GM21529 (cell line): ENCODE data around the gene SMPD4.
"Not testable (repeated sequence)": the region's sequence is repeated elsewhere in the genome, so short reads cannot be mapped to it uniquely, and the experiment has no call there.

Source experiments
- ATAC-seq: cut with Tn5 transposase; IDR thresholded peaks from one replicate; pipeline ENCODE4 v1.9.1; 2021; ENCODE audit not compliant: unreplicated experiment

SMPD4 gene

DNA sequence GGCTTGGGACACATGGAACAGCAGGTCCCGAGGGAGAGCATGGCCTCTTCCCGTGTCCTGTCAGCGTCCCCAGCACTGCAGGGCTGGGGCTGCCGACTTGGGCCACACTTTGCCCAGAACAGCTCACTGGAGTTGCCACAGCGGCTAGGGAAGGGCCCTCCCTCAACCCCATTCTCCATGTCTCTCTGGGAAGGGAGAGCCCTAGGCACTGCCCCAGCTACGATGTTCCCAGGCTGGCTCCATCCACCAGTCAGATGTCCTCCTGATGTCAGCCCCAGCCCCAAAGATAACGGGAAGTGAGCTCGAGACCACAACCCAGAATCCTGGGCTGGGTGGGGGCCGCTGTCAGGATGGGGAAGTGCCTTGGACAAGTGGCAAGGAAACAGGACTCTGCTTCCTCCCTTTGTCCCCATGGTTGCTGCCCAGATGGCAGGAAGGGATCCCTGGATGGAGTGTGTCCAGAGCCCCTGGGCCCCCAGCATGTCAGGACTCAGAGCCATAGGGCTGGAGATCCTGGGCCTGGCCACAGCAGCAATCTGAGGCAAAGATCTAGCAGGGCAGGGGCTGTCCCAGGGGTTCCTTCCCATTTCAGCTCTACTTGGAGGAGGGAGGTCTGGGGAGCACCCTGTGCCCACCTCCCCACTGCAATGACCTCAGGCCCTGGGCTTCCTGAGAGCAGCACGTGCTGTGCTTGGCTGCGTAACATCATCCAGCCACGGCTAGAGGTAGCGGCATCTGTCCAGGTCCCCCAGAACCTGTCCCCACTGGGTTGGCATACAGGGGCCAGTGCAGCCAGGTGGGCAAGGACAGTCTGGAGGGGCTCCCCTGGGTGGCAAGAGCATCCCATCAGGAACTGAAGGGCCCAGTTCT is 38.8 kb downstream of the SMPD4 start:
- ATAC-seq: not testable (repeated sequence)

DNA sequence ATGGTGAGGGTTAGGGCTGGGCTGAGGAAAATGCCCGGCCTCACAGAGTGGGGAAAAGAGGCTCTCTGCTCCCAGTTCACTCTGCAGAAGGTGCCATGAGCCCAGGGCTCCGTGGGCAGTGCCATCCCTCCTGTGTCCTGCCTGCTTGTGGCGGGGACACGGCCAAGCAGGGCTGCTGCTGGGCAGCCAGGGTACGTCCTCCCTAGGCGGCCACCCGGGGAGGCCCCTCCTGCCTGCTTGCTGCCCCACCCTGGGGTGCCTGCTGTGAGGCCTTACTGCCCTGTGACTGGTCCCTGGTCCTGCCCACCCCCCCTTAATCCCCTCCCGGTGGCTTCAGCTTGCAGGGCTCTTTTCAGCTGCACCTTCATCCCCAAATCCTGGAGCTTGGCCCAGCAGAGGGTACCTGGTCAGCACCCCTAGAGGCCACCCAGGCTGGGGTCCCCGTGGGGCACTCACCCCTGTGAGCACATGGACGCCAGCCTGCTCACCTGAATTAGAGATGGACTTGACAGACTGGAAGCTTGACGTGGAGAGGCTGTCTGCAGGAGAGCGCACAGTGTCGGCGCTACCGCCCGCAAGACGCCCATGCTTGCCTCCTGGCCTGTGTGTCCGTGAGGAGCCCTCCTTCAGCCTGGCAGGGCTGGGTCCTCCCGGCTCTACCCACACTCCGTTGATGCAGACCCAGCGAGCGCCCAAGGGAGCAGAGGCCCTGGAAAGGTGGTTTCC is 39.6 kb downstream of the SMPD4 start:
- not testable (repeated sequence) for ATAC-seq

DNA sequence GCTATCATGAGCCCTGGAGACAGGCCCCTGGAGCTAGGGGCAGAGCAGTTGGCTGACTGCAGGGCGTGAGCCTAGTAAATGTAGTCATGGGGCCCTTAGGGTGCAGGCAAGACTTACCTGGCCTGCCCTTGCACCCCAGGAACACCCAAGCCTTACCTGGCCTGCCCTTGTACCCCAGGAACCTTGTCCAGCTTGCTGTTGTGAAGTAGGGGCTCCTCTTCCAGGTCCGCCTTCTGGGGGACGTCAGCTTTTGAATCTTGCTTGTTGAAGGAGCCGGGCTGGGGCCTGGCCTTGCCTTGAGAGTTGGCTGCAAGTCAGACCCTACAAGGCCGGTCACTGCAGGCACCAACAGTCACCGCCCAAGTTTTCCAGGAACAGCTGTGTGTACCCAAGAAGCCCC is 40.4 kb downstream of the SMPD4 start:
- not testable (repeated sequence) for ATAC-seq

DNA sequence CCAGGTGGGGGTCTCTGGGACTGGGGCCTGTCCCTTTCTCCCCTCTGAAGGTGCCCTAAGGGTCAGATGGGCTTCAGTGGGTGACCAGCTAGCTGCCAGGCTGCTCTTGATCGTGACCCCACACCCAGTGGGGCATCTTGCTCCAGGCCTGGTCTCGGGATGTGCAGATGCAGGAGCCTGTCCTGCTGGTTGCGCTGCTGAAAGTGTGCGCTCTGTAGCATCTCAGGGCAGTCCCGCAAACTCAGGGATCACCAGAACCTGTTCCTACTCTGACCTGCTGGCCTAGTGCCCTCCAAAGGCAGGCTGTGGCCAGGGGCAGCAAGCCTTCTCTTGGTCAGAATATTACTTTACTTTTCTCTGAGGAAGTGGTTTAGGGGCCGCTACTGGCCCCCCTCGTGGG is 40.9 kb downstream of the SMPD4 start:
- not testable (repeated sequence) for ATAC-seq

DNA sequence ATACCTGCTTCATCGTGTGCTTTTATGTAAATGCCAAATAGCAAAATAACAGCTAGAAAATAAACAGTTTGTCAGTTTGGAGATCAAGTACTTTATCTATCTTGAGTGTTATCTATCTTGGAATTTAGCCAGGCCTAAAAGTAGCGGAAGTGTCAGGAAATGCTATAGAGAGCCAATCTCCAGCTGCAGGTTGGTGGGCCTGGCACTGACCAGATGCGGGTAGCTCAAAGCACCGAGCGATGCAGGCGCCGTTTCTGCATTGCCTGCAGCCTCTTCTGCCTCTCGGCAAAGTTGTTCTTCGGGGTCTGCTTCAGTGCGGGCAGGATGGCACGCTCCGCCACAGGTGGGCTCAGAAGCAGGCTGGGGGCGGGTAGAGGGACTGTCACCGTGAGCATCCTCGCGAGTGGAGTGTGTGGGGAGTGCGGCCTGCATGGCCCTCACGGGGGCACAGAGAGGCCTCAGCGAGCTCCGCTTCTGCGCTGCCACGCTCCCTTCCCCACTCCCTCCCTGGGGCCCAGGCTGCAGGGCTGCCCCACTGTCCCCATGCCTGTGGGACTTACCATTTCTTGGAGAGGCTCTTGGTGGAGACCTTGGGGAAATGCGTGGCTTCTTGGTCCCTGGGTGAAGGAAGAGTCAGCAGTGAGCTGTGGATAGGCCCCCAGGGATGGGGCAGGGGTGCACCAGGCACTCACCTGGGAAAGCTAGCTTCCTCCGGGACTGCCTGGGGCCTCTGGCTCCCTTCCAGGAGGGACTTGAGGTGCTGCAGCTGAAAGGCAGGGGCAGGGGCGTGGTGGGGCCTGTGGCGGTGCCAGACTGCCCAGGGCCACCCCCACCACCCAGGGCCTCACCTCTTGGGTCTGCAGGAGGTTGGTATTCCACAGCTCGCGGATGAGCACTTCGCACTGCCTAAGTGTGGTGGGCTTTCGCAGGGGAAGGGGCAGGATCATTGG is 41.8 kb downstream of the SMPD4 start:
- not testable (repeated sequence) for ATAC-seq

DNA sequence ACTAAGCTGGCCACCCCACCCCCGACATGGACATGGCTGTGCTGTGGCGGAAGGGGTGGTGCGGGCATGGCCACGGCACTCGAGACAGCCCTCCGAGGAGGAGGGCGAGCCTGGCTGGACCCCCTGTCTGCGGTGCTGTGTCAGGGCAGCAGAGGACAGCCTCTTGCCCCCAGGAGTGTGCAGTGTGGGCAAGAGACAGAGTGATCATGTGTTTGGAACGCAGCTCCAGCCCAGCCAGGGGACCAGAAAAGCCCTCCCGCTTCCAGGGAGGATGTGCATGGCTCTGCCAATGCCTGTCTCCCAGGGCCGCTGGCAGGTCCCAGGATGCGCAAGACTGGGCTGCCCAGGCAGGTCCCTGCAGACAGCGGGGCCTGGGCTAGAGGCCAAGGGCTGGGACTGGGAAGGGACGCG is 42.6 kb downstream of the SMPD4 start:
- ATAC-seq: not testable (repeated sequence)

DNA sequence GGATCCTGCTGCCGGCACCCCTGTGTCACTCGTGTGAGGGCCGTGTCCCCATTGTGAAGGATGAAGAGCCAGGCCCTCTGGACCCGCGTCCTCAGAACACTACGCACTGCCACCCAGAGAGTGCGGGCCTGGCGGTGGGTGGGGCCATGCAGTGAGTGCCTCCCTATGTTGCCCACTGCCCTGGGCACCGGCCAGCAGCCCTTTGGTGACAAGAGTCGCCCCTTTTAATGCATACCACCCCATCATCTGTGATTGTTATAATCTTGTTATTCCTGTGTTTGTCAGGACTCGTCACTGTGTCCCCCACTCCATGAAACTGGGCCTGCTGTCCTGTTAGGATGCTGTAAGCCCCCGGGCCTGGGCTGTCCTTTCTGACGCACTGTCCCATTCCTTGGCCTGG is 43.1 kb downstream of the SMPD4 start:
- not testable (repeated sequence) for ATAC-seq

DNA sequence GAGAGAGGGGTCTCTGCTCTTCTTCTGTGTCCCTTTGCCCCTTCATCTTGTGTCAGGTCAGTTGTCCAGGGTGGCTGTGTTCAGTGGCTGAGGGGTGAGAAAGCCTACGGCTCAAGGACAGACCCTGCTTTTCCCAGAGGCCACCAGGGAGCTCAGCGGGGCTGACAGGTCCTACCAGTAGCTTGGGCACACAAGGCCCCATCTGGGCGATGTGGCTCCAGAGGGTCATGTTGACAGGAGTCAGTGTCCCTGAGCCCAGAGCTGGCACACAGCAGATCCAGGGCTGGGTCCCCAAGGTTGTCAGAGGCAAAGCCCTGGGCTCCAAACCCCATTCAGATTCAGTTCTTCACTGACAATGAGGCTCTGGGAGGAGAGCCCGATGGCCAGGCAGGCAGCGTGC is 44.3 kb downstream of the SMPD4 start:
- ATAC-seq: not testable (repeated sequence)

DNA sequence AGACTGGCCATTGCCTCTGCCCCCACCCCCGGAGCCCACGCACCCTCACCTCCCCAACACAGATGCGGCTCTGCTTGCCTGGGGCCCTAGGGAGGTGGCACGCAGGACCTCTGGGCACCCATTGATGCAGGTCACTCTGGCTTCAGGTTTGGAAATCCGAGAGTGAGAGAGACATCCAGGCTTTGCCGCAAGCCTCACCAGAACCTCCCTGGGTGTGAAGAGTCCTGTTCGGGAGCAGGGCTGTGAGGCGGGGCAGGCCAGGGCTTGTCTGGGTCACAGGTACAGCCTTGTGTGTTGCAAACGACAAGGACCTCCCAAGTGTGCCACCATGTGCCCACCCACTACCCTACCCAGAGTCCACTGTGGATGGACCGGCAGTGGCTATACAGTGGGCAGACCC is 44.9 kb downstream of the SMPD4 start:
- not testable (repeated sequence) for ATAC-seq

DNA sequence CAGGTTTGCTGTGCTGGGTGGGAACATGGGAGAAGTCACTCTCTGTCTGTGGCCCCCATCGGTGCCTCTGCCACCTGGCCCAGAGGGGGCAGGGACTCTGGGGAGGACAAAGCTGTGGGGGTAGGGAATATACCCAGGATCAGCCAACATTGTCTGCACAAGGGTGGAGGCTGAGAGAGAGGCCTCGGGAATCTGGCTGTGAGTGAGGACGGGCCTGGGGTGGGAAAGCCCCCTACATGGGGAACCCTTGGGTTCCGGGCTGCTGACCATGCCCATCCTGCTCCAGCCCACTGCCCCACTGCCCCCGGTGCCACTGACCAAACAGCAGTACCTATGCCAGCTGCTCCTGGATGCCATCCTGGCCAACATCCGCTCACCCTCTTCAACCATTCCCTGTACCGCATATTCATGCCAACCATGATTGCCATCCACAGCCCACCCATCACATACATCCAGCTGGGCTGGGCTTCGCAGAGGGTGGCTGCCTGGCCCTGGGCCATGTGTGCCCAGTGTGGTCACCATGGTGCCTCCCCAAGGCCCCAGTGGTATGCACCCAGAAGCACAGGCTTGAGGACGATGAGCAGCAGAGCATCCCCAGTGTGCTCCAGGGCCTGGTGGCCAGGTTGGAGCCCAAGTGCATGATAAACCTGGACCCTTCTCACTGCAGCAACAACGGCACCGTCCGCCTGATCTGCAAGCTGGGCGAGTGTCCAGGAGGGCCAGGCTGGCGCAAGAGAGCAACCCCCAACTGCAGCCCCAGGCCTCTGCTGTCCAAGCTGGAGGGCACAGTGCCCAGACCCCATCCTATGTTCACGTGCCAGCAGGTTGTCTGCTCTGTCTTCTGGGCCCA is 45.5 kb downstream of the SMPD4 start:
- no peak for ATAC-seq

DNA sequence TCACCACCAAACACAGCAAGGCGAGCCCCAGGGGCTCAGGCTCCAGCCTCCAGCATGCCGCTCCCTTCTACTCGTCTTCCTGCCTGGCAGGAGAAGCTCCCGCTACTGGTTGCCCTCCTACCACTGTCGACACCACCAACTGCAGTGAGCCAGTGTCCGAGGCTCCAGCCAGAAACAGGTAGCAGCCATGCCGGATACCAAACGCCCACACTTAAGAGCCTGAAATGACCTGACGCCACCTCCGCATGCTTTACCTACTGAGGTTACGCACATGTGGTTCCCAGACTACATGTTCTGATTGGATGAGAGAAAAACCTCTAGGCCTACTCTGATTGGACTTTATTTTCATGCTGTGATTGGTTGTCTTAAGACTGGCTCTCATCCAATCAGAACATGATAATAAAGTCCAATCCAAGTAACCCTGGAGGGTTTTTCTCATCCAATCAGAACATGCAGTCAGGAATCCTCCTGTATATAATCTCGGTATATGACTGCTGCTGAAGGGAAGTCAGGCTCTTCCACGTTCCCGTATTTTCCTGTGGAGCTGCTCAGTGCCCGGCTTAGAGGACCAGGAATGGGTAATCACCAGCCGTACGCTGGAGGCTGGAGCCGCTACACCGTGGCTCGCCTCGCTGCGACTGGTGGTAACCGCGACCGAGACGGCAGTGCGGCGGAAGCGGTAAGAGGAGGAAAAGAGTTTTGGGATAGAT is 52.1 kb downstream of the SMPD4 start, which contains the start of gene POTEF:
TSS of gene POTEF (minus strand) at position 103 of the 710 bp plus-strand sequence. CDS start 8,707 bp downstream, outside the sequence.
- not testable (repeated sequence) for ATAC-seq

DNA sequence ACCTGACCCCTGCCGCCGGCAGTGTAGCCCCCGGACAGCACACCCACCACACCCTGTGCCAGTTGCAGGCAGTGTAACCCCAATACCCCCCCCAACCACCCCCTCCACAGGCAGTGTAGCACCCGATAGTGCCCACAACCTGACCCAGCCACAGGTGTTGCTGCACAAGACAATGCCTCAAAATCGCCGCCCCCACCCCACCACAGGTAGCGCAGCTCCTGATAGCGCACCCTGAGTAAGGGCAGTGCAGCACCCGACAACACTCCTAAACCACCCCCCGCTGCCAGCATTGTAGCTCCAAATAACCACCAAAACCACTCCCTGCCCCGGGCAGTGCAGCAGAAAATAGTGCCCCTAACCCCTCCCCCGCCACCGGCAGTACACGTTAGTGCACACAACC is 52.9 kb downstream of the SMPD4 start:
- ATAC-seq: not testable (repeated sequence)

DNA sequence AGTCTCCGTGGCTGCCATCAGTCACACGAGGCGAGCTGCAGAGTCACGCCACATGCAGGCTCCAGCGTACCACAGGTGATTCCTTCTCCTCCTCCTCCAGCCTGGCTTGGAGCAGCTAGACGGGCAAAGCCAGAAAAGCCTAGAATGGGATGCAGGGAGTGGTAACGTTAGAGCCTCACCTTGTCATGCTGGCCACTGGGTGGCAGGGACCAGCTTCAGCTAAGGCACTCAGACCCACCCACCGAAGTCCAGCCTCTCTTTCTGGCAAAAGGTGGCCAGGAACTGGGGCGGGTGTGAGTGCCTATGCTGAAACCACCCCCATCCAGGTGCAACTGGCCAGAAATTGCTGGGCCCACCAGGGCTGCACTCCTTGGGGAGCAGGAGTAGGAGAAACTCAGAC is 53.7 kb downstream of the SMPD4 start:
- not testable (repeated sequence) for ATAC-seq

DNA sequence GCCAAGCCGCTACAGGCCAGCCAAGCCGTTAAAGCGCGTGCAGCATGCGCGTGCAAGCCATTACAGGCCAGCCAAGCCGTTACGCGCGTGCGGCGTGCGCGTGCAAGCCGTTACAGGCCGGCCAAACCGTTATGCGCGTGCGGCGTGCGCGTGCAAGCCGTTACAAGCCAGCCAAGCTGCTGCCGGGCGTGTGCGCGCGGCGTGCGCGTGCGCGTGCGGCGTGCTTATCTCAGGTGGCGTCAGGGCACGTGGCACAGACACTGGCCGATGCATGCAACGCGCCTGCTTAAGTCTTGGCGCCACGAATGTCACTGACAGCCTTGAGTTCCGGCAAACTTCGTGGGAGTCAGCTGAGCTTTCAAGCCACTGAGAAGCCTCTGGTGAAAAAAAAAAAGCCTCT is 60.5 kb downstream of the SMPD4 start:
- ATAC-seq: not testable (repeated sequence)

DNA sequence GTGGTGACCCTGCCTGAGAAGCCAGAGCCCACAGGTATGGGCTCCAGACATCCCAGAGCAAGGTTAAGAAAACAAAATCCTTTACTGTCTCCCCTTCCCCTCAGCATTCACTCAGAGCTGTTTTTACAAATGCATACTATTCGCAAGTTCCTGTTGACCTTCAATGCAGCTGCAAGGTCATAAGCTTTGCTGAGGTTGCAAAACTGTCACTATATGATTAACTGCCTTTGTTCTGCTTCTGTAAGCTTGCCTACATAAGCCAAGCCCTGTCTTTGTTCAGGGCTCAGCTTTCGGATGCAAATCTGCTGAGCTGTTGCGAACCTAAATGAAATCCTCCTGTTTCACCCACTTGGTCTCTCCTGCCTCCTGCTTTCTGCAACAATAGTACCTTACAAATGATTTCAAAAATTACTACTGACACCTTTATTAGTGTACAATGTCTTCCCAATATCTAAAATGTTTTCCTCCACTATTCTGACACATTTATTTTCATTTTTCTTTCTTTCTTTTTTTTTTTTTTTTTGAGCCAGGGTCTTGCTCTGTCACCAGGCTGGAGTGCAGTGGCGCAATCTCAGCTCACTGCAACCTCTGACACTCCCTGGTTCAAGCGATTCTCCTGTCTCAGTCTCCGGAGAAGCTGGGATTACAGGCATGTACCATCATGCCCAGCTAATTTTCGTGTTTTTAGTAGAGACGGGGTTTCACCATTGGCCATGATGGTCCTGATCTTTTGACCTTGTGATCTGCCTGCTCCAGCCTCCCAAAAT is 78.6 kb downstream of the SMPD4 start:
- not testable (repeated sequence) for ATAC-seq
